ENCODE results near the gene LRRC61. TPM values are rescaled to one million over a fixed set of nuclear protein-coding genes. Genes with fewer than 3 reads are reported as not detected.
A peak's percentile ranks its signal among the peaks of the same experiment; 100 is the strongest.

The LRRC61 gene
- total RNA-seq, 4 donors from 2014 or later = 7.1 to 25.1 (median 14.0) TPM

DNA sequence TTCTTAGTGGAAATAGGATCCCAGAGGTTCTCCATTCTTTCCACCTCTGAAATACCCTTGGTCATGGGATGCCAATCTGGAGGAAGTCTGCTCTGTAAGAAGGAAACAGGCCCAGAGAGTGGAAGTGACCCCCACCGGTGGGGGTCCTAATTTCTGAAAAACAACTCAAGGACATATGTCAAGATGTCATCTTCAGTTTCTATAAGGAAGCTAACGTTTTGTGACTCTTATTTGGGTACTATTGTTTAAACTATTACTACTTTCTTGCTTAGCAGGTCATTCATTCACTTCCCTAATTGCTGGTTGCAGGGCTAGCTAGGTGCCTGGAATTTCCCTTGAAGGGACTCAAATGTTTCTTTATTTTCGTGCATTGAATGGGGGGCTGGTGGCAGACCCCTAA is 54.0 kb downstream of the LRRC61 start:
- H3K27me3 ChIP-seq = no peaks in the 10 kb centered on the region
- H3K4me3 ChIP-seq = no peak overlapping the region
- H3K4me1 ChIP-seq = peaks cover 0 to 60% (median 9%) of the 10 kb centered on the region in 3 donors
- H3K9me3 ChIP-seq = no peaks in the 10 kb centered on the region
- peak overlapping the region in 3 of 4 donors; percentile 94 to 96 (median 95) for H3K27ac ChIP-seq
- no peak for TF ChIP-seq POLR2AphosphoS5 (IDR thresholded peaks at IDR 0.05)
- no peak for TF ChIP-seq EP300 (IDR thresholded peaks at IDR 0.05)
- no peak for TF ChIP-seq POLR2A (IDR thresholded peaks at IDR 0.05)
- TF ChIP-seq, protein P1, sequence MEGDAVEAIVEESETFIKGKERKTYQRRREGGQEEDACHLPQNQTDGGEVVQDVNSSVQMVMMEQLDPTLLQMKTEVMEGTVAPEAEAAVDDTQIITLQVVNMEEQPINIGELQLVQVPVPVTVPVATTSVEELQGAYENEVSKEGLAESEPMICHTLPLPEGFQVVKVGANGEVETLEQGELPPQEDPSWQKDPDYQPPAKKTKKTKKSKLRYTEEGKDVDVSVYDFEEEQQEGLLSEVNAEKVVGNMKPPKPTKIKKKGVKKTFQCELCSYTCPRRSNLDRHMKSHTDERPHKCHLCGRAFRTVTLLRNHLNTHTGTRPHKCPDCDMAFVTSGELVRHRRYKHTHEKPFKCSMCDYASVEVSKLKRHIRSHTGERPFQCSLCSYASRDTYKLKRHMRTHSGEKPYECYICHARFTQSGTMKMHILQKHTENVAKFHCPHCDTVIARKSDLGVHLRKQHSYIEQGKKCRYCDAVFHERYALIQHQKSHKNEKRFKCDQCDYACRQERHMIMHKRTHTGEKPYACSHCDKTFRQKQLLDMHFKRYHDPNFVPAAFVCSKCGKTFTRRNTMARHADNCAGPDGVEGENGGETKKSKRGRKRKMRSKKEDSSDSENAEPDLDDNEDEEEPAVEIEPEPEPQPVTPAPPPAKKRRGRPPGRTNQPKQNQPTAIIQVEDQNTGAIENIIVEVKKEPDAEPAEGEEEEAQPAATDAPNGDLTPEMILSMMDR (IDR thresholded peaks at IDR 0.05) = no peak
- H3K36me3 ChIP-seq = peaks cover 0 to 31% of the 10 kb centered on the region in 2 donors
- WGBS, 2 donors (ENCODE audit: low coverage in 1 of 2) = 41 to 78% methylated on average over 1 to 3 of the region's 3 CpGs
- ATAC-seq = no peak

DNA sequence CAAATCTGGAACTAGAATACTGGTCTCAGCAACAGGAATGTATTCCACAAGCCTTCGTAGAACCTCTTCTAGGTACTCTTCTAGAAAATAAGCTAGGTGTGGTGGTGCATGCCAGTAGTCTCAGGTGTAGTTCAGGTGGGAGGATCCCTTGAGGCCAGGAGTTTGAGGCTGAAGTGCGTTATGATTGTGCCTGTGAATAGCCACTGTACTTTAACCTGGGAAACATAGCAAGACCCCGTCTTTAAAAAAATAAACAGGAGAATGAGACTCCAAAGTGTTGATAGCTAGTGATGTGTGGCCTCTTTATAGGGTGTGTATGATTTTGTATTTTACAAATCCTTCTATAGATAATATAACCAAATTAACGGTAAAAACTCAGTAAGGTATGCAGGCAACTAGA is 54.5 kb downstream of the LRRC61 start:
- H3K4me1 ChIP-seq = peaks cover 0 to 61% (median 9%) of the 10 kb centered on the region in 3 donors
- WGBS, 2 donors (ENCODE audit: low coverage in 1 of 2) = 25 to 44% methylated on average over 2 to 3 of the region's 4 CpGs

DNA sequence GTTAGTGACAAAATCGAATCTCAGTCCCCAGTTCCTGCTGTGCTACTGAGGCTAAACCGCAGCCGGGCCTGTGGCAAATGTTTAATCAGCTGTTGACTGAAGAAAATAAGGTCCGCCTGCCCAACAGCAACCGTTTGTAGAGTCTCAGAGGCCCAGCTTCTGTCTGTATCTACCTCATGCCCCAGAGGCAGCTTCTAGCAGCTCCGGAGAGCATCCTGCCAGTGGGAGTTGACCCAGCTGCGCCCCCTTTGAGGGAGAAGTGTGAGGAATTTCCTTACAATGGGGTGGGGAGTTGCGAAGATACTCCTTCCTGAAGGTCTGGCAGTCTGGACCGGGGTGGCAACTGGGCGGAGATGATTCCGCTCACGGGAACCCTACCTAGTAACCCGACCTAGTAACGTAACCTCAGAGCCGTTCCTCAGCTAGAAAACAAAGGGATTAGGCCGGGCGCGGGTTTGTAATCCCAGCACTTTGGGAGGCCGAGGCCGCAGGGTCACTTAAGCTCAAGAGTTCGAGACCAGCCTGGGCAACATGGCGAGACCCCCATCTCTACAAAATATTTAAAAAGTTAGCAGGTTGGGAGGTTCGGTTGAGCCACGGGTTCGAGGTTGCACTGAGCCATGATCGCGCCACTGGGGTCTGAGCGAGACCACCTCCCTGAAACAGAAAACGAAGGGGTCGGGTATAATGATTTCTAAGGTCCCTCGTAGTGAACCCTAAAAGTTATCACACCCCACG is 55.1 kb downstream of the LRRC61 start:
- H3K27me3 ChIP-seq = no peaks in the 10 kb centered on the region
- peak overlapping the region; percentile 70 to 91 for H3K4me3 ChIP-seq
- peak overlapping the region; percentile 75 to 96 (median 94) for H3K27ac ChIP-seq
- peaks cover 0 to 20% of the 10 kb centered on the region in 2 donors for H3K36me3 ChIP-seq
- whole genome bisulfite sequencing, 2 donors (ENCODE audit: low coverage in 1 of 2) = 6 to 13% methylated on average over 9 to 10 of the region's 32 CpGs
- peak; percentile 26 for ATAC-seq
- peaks cover 0 to 61% (median 9%) of the 10 kb centered on the region in 3 donors for H3K4me1 ChIP-seq
- H3K9me3 ChIP-seq = no peaks in the 10 kb centered on the region
- TF ChIP-seq, protein P1 (IDR thresholded peaks at IDR 0.05) = peak in 1 of 4 experiments; percentile 22
- TF ChIP-seq POLR2AphosphoS5 (IDR thresholded peaks at IDR 0.05) (no peak), POLR2A (IDR thresholded peaks at IDR 0.05) (no peak), EP300 (IDR thresholded peaks at IDR 0.05) (no peak)

More for the DNA sequence above, 54.5 kb downstream of the LRRC61 start:
- no peak for ATAC-seq
- H3K9me3 ChIP-seq = no peaks in the 10 kb centered on the region
- peak overlapping the region in 3 of 4 donors; percentile 94 to 96 (median 95) for H3K27ac ChIP-seq
- no peak overlapping the region for H3K4me3 ChIP-seq
- TF ChIP-seq POLR2AphosphoS5 (IDR thresholded peaks at IDR 0.05) (no peak), EP300 (IDR thresholded peaks at IDR 0.05) (no peak), POLR2A (IDR thresholded peaks at IDR 0.05) (no peak)
- TF ChIP-seq, protein P1 (IDR thresholded peaks at IDR 0.05) = no peak
- H3K27me3 ChIP-seq = no peaks in the 10 kb centered on the region
- peaks cover 0 to 26% of the 10 kb centered on the region in 2 donors for H3K36me3 ChIP-seq

GRCh38 chr7:150378853-150379440 is 55.8 kb downstream of the LRRC61 start, which contains the start of gene ZNF775:
TSS of gene ZNF775 (plus strand) at chr7:150379330. CDS start at chr7:150388471, 9,141 bp downstream.
- Histone ChIP-seq H3K27me3 (no peaks in the 10 kb centered on the region), H3K27ac (peak within 1 kb of the TSS; percentile 75 to 96 (median 94)), H3K36me3 (peaks cover 0 to 13% of the 10 kb centered on the region in 2 donors), H3K4me1 (peaks cover 0 to 61% (median 9%) of the 10 kb centered on the region in 3 donors), H3K9me3 (no peaks in the 10 kb centered on the region), H3K4me3 (peak within 1 kb of the TSS; percentile 70 to 91)
- TF ChIP-seq, protein P1 (IDR thresholded peaks at IDR 0.05) = no peak
- TF ChIP-seq POLR2A (IDR thresholded peaks at IDR 0.05) = peak; percentile 86 to 87
- no peak for TF ChIP-seq EP300 (IDR thresholded peaks at IDR 0.05)
- peak; percentile 45 for TF ChIP-seq POLR2AphosphoS5 (IDR thresholded peaks at IDR 0.05)
- peak; percentile 99 for ATAC-seq
- WGBS, 2 donors (ENCODE audit: low coverage in 1 of 2) = no CpG with 5 or more reads among the region's 60 CpGs

All from gastroesophageal sphincter (tissue), 4 donors.